GM12864 (cell line): Measurements from ENCODE around the gene FRMD1.

Source experiments
- DNase-seq: peaks from one replicate; pipeline ENCODE4 v3.0.0-alpha.2; 2011; ENCODE audit warnings: low read depth
- H3K4me3 ChIP-seq: 2 replicates; pipeline ENCODE4 v1.5.1; 2011; ENCODE audit warnings: mild to moderate bottlenecking, low read depth, low read length, control low read depth
- CTCF ChIP-seq: IDR thresholded peaks from 2 replicates; pipeline ENCODE4 v1.5.1; 2011; ENCODE audit warnings: low read depth, mild to moderate bottlenecking, moderate library complexity, low read length, control low read depth, inconsistent platforms; ENCODE audit errors: missing control alignments

Gene FRMD1

GRCh38 chr6:168025831-168026710 lies 52.9 kb downstream of the FRMD1 start:
- DNase-seq: no peak
- no peak for TF ChIP-seq CTCF
- H3K4me3 ChIP-seq: no peak overlapping the region

GRCh38 chr6:168024951-168025510 lies 54.0 kb downstream of the FRMD1 start:
- H3K4me3 ChIP-seq: no peak overlapping the region
- no peak for DNase-seq
- no peak for TF ChIP-seq CTCF

- no peak for DNase-seq
- H3K4me3 ChIP-seq: no peak overlapping the region
- TF ChIP-seq CTCF: no peak
Observed at GRCh38 chr6:168022488-168023321, 56.3 kb downstream of the FRMD1 start.

- no peak for TF ChIP-seq CTCF
- H3K4me3 ChIP-seq: no peak overlapping the region
- no peak for DNase-seq
Observed at GRCh38 chr6:168021581-168021980, 57.4 kb downstream of the FRMD1 start.

GRCh38 chr6:168020242-168020641 lies 58.8 kb downstream of the FRMD1 start:
- no peak for DNase-seq
- TF ChIP-seq CTCF: no peak
- no peak overlapping the region for H3K4me3 ChIP-seq

- DNase-seq: no peak
- TF ChIP-seq CTCF: no peak
- H3K4me3 ChIP-seq: no peak overlapping the region
Observed at GRCh38 chr6:168018664-168019063, 60.3 kb downstream of the FRMD1 start.
